GM18499 (cell line): ENCODE data around the gene UNC5B.

Source experiments
- ATAC-seq: cut with Tn5 transposase; IDR thresholded peaks from one replicate; pipeline ENCODE4 v1.9.1; 2021; ENCODE audit warnings: moderate number of reproducible peaks; ENCODE audit not compliant: insufficient read depth, unreplicated experiment

Gene UNC5B

DNA sequence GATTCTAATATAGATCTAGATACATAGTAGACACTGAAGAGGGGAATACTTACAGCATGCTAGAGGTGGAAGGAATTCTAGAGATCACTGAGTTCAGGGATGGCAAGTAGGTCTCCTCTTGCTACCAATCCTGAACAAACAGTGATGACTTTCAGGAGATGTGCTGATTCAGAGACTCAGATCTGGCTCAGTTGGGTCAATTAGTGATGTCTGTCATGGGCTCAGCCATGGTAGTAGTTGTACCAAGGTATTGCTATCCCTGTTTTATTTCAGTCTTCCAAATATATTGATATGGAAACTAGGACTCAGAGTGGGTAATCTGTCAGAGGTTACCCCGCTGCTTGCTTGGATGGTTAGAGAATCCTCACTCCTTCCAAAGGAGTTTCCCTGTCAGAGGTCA, 38.5 kb downstream of the UNC5B start:
- ATAC-seq = no peak

DNA sequence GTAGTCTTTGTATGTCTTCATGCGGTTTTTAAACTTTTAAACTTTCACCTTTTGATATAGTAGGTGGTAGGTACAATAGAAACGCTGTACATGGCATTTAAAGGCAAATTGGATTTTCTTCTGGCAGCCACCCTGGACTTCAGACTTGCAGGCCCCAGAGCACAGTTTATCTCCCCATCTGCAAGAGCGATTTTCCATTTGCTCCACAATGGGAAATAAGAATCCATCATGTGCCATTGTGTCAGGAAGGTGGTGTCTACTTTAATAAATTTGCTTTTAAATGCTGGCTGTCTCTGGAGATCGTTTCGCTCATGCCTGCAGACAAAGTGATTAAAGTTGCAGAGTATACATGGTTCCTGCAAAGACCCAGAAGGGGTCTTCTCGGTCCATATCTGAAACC, 38.9 kb downstream of the UNC5B start:
- ATAC-seq = no peak

DNA sequence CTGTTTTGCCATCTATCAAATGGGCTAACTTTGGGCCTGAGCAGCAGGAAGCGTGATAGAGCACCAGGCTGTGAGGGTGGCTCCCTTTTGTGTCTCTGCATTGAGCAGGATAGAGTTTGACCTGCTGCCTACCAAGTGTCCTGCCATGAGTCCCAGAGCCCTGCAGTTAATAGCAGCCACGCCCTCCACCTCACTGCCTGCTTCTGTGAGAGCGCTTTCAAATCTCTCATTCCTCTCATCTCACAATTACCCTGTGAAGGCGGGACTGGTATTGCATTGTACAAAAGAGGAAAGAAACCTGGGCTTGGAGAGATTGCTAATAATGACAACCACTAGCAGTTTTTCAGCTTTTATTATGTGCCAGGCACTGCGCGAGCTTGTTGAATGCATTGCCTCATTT, 39.9 kb downstream of the UNC5B start:
- ATAC-seq = no peak

DNA sequence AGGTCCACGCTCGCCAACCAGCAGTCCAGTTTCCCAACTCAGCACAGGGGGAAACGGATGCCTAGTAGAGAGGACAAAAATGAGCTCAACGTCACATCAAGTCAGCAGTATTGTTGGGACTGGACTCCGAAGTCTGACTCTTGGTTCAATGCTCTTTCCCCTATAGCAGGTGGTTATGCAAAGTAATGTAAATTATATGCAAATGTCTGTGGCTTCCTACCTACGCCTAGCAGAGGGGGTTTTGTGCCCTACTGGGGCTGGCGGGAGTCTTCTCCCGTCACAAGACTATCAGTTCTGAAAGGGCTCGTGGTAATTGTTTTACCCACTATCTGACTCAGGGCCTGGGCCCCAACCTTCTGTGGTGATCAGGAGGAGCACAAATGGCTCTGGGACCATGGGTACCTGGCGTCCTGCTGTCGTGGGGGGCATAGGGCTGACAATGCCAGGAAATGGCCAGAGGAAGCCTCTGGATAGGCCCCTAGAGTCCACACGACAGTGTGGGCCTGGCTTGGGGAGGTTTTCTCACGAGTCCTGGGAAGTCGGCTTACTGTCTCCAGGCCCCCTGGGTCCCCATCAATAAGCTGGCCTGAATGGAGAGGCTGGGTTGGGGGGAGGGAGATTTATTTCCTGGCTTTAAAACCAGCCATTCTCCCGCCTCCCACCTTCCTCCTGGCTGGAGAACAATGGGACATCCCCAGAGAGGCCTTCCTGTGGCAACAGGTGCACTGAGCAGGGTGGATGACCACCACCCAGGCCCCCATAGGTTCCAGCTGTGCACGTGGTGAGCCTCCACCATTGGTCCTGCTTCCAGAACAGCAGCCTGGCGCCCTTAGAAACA, 41.8 kb downstream of the UNC5B start:
- no peak for ATAC-seq

DNA sequence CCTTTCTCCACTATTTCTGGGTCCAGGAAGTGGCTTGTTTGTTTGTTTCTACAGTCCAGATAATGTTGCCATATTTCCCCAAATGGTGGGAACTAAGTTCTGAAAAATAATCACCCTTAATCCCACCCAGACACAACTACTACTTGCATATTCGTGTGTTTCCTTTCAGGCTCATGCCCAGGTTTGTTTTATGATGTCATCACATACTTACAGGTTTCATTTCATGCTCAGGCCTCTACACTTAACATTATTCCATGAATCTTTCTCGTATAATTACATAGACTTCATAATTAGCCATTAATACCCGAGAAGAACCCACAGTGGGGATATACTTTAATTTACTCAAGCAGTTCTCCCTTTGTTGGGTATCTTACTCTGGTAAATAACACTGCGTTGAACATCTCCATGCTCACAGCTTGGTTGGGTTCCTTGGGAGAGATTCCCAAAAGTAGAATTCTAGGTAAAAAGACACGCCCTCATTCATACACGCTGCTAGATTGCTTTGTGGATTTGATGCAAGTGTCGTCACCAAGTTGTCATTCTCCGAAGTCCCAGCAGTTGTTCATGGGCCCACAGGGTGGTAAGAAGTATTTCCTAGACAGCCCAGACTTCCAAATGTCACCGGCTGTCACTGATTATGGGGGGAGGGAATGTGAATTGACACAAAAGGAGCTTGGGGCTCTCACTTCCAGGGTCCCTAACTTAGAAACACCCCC, 42.6 kb downstream of the UNC5B start:
- ATAC-seq = no peak

DNA sequence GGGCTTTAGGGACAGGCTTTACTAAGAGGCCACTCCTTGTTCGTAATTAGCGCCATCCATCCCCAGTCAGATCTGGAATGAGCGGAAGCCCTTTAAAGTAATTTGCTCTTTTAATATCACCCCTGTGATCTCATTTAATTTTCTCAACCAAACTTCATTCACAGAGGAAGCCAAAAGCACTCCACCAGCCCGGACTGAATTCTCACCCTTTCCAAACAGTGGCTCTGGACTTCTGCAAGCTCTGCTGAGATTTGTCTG, 43.1 kb downstream of the UNC5B start:
- no peak for ATAC-seq

DNA sequence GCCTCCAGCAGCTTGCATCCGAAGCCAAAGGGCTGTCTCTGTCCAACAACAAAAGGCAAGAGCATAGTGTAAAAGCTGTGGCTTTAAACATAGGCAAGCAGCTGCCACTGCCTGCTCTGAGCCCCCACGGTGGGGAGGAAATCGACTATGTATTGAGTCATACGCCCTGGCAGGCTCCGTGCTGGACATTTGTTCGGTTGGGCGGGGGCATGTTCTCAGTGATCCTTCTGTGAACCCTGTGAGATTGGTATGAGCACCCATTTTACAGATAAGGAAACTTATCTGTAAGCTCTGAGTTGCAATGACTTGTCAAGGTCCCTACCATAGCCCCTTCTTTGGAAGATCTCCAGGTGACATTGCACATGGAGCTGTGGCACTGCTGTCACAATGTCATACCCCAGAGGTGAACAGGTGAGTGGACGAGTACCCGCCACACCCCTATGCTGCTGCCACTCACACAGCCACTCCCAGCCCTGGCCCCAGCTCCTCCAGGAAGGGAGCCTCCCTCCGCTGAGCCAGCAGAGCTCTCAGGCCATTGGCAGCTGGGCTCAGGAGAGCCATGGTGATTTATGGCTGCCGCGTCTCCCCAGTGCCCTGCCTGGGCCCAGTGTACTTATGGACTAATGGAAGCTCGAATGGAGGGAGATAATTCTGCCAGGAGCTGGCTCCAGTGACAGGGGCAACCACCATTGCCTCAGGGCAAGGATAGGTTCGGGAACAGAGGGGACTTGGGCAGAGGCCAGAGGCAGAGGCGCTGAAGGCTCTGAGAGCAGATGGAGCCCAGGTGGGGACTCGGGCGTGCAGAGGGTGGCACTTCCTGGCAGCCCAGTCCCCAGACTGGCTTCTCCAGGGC, 43.7 kb downstream of the UNC5B start:
- ATAC-seq = no peak

DNA sequence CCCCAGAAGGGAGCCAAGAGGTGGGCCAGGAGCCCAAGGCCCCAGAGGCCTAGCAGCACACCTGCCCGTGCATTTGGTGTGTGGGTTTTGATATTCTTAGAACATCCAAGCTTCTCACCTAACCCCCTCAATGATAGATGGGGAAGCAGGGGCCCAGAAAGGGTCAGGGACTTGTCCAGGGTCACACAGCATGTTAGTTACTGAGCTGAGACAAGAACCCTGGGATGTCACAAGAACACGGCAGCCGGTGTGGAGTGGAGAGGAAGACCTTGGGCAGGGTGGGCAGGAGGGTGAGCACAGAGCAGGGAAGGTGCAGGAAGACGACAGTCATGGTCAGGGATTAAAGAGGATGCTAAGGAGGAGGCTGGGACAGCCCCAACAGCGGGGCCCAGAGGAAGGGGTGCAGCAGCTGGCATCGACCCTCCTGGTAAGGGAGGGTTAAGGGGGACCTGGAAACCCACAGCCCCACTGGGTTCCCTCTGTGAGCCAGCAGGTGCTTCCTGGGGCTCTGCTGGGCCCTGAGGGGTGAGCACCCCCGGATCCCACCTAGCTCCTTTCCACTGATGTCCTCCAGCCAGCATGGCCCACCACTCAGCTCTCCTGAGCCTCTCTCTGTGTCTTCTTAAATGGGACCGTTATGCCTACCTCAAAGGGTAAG, 44.4 kb downstream of the UNC5B start:
- no peak for ATAC-seq

DNA sequence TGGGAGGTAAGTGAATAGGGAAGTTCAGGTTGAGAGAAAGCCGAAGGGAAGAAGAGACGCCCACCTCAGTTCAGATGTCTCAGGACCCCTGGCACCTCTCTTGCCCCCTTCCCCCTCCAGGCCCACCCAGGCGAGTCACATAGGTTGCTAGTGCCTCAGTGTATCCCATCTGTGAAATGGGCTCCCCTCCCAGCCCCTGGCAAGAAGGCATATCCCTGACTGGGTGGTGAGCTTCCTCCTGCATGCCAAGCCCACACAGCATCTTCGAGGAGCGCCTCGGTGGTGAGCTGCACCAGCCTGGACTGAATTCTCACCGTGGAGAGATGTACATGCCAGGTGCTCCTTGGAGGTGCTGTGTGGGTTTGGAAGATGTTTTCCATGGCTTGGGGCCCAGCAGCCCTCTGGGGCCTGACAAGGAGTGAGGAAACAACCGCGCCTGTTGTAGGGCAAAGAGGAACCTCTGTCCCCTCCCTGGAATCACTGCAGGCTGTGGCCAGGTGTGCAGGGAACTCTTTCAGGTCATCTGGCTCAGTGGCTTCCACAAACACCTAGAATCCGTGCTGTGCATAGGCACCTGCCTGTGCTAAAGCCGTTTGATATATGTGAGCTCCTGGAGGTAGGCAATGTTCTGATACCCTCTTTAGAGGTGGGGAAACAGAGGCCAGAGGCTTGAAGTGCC, 45.1 kb downstream of the UNC5B start:
- ATAC-seq = no peak

DNA sequence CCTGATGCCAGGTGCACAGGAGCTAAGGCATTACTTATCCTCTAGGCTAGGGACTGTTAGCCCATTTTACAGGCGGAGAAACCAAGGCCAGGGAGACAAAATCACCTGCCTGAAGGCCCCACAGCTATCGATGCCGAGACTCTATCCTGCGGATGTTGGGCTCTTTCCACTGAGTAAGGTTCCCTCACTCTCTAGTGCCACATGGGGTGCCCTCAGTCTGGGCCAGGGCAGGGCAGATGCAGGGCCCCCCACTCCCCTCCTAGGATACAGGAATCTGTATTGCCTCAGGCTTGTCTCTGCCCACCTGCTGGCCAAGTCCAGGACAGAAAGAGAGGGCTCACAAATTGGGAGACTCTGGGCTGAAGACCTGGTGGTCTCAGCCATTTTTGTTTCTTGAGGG, 45.7 kb downstream of the UNC5B start:
- ATAC-seq = no peak

DNA sequence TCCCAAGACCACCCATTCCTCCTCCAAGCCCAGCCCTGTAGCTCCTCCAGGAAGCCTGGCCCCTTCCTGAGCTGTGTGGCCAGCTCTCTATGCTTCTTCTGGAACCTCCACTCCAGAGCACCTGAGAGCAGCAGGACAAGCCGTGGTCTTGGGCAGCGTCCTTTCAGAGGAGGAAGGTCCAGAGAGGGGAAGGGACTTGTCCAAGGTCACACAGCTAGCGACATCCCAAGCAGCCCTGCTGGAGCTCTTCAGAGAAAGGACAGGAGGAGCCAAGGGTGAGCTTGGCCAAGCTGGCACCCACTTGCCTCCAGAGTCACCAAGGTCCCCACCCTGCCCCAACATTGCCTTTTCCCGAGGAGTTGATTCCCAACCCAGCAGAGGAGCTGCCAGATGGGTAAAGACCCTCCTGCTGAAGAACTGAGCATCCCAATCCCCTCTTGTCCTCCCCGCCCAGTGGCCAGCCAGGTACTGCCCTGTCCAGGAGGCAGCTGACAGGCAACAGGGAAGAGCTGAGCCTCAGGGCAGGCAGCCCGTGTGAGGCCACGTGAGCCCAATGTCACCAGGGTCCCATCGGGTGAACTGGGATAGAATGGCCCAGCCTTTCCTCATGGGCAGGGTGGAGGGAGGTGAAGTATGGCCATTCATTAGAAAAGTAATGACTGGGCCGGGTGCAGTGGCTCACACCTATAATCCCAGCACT, 46.2 kb downstream of the UNC5B start:
- ATAC-seq = no peak

DNA sequence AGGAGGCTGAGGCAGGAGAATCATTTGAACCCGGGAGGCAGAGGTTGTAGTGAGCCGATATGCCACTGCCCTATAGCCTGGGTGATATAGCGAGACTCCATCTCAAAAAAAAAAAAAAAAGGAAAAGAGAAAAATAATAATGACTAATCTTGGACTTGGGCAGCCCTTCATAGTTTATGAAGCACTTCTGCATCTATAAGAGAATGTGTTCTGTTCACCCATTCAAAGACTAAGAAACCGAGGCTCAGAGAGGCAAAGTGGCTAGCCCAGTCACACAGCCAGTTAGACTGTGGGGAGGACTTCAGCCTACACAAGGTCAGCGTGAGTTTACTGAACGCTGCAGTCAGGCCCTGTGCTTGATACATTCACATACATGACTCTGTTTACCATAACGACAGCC, 46.9 kb downstream of the UNC5B start:
- no peak for ATAC-seq

DNA sequence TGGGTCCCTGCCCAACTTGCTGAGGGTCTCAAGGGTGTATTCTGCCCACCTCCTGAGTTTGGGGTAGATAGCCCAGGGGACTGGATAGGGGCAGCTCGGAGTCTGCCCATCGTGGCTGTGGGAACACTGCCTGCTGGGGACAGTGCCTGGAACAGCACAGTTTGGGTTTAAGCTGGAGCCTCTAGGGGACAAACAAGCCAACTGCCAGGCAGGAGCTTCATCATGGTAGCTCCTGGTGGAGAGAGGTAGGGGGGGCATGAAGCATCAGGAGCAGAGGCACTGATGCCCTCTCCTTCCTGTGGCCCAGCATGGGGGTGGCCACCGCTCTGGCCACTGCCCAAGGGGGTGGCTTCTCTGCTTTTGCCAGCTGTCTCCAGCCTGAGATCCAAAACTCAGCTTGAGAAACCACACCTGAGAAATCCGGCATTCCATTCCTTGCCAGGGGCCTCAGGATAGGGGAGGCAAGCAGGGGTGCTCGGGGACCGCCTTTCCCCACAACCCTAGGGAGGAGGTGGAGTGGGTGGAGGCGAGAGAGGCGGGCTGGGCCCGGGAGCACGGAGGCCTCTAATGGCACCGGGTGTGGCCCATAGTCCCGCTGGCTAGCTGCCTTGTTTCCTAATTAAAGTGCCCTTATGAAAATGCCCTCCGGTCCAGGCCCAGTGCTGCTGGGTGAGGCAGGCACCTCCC, 47.6 kb downstream of the UNC5B start:
- ATAC-seq = no peak

DNA sequence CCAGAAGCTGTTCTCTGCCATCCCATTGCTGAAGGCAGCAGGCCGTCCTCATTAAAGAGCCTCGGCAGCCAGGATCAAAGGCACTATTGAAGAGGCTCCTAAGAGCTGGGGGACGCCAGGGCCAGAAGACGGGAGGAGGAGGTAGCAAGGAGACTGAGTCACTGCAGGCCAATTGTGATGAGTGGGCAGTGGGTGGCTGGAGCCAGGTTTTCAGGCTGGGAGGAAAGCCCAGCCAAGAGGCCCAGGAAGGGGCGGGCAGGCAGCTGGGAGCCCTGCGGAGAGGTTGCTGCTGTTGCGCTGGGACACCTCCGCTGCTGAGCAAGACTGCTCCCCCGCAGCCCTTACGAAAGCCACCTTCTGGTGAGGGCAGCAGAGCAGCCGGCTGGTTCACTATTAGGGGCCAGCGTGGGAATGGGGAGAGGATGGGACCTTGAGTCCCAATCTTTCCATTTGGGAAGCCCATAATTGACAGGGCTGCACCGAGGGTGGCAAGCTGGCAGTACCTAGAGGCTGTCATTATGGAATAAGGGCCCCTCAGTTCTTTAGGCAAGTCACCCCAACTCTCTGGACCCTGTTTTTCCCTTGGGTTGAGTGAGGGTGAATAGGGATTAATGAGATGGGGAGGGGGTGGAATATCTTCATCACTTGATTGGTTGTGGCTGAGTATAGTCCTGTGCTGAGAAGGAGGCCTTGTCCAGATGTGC, 48.4 kb downstream of the UNC5B start:
- ATAC-seq = no peak

DNA sequence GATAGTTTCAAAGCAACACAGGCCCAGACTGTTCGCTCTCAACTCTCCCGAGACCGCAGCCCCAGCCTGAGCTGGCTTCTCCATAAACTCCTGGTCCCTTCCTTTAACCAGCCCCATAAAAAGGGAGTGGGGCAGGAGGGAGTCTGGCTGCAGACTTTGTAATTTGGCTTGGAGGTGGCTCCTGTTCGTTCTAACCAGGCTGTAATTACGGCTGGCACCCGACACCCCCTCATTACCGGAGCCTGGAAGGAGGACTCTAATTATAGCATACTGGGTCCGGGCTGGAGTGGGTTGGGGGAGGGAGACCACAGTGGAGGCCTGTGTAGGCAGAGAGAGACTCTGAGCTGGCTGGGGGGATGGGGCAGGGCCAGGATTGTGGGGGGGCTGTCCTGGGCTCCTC, 49.7 kb downstream of the UNC5B start:
- ATAC-seq = no peak

DNA sequence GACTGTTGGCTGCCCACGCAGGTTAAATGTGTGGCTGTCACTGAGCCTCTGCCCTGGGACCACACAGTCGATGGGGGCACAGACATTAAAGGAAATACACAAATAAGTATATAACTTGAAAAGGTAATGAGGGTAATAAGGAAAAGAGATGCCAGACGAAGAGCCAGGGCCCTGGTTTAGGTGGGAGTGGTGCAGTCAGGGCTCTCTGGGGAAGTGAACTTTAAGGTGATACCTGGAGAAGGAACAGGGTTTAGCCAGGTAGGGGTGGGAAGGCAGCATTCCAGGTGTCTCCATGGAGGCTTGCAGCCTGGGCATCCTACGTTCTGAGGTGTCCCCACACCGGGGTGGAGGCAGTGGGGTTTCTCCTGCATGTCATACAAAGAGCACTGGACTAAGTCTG, 50.4 kb downstream of the UNC5B start:
- ATAC-seq = no peak

DNA sequence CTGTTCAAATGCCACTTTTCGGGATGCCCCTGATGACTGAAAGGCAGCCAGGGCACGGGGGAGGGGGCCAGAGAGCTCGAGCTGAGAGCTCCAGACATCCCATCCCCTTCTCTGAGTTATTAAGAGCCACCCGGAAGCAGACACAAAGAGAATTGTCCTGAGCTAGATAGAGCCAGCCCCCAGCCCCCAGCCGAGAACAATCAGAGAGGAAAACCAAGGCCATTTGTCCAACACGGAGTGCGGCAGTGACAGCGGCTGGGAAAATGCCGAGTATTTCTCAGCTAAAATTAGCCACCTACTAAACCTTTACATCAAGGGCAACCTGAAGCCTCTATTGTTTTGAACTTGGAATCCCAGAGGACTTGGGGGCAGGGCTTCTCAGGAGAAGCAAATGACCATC, 51.0 kb downstream of the UNC5B start:
- ATAC-seq = no peak

DNA sequence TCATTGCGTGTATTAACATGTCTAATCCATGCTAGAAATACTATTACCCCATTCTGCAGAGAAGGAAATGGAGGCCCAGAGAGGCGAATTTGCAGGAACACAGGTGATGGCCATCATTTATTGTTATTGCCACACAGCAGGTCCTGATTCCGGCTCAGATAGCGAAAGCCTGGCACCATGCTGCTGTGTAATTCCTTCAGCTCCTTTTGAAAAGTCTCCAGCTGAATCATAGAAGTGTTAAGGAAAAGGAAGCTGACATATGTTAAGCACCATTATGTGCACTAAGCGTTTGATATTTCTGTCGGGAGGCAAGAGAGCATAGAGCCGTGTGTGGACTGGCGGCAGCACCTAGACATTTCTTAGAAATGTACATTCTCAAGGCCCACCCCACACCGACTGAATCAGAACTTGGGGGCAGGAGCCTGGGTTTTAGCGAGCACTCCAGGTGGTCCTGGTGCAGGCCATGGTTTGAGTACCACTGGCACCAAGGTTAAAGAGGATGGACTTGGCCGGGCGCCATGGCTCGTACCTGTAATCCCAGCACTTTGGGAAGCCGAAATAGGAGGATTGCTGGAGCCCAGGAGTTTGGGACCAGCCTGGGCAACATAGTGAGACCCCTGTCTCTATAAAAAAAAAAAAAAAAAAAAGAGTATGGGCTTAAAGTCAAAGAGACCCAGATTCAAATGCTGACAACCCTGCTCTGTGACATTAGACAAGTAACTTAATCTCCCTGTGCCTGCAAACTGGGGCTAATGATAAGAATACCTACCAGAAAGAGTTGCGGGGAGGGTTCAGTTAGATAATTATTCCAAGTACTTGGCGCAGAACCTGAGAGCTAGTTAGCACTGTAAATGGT, 52.2 kb downstream of the UNC5B start:
- no peak for ATAC-seq
